GM23248 (cell line): ENCODE measurements around the gene OPN5.

Experiments used
- EZH2 ChIP-seq: fragments of 200-600 bp; sonication (generic); IDR thresholded peaks from 2 replicates; pipeline ENCODE4 v1.6.1; 2018; ENCODE audit warnings: antibody characterized with exemption, mild to moderate bottlenecking; ENCODE audit not compliant: insufficient read depth, poor library complexity, severe bottlenecking
- EZH2phosphoT487 ChIP-seq: fragments of 200-600 bp; sonication (generic); IDR thresholded peaks from 2 replicates; pipeline ENCODE4 v1.6.1; 2018; ENCODE audit warnings: antibody characterized with exemption, moderate library complexity, mild to moderate bottlenecking, low read depth; ENCODE audit not compliant: insufficient read depth

DNA sequence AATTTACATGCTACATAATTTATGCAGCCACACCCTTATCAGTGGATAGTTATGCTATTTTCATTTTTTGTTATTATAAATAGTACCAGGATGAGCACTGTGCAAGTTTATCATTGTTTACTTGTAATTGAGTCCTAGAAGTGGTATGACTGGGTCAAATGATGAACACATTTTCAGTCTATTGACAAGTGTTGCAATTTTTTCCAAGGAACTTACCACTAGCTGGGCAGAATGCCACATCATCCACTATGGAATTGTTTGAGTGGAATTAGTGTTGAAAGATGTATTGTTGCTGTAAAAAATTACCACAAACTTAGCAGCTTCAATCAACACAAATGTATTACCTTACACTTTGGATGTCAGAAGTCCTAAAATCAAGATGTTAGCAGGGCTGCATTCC is 38.1 kb upstream of the OPN5 start:
- TF ChIP-seq EZH2: no peak
- no peak for TF ChIP-seq EZH2phosphoT487
